ENCODE data around the gene NFE2L2. TPM values are rescaled to one million over a fixed set of nuclear protein-coding genes. Genes with fewer than 3 reads are reported as not detected.

Gene NFE2L2
- total and polyA plus RNA-seq, 2 donors (not counting 3 experiments of a cell fraction or from before 2014, with no cell fraction given) = 57.1 to 66.2 TPM

- ChIA-PET CTCF (interaction anchor here (0.6 to 3.4 kb wide), 3 partner anchors 22 to 1173 kb away, joined by 3 to 10 read pairs (median 3); no protein-coding TSS in a partner anchor), POLR2A (no interaction called here)
- intact Hi-C loops (cut with micrococcal nuclease) (no loop called here), dilution Hi-C loops (cut with MboI; ENCODE audit: extremely low pct_ligation_motif_present, low sequenced_read_pairs) (no loop called here)
- DNase-seq (ENCODE audit: low read depth, low spot score) = no peak
- Histone ChIP-seq H3K9me3 (replicated peaks; ENCODE audit: control insufficient read depth, insufficient read depth, low read length) (no peaks in the 10 kb centered on the region), H3K27ac (ENCODE audit: insufficient read depth, low read depth, low read length) (no peak overlapping the region), H4K20me1 (replicated peaks; ENCODE audit: control insufficient read depth, extremely low read depth, insufficient read depth, low read length) (no peaks in the 10 kb centered on the region), H3K9me1 (replicated peaks; ENCODE audit: control insufficient read depth, extremely low read depth, insufficient read depth, low read length) (no peaks in the 10 kb centered on the region), H3K9ac (replicated peaks; ENCODE audit: extremely low read depth, insufficient read depth, low read length) (no peak overlapping the region), H3K4me1 (ENCODE audit: control insufficient read depth, extremely low read depth, insufficient read depth, low read length) (no peaks in the 10 kb centered on the region), H3K4me2 (ENCODE audit: insufficient read depth, low read length) (no peak overlapping the region), H2AFZ (ENCODE audit: low read depth, low read length) (no peak overlapping the region), H3K36me3 (ENCODE audit: control insufficient read depth in 2 of 2, extremely low read depth in 1 of 2, insufficient read depth in 2 of 2, low read length in 2 of 2) (no peaks in the 10 kb centered on the region), H3K4me3 (replicated peaks in 1 of 3; ENCODE audit: insufficient read depth in 1 of 3, low read depth in 1 of 3, low read length in 3 of 3) (no peak overlapping the region), H3K79me2 (ENCODE audit: control insufficient read depth, insufficient read depth, low read length) (no peaks in the 10 kb centered on the region), H3K27me3 (ENCODE audit: control insufficient read depth in 2 of 2, insufficient read depth in 2 of 2, low read length in 2 of 2) (no peaks in the 10 kb centered on the region)
- no TSS peak for BruUV-seq (replicated peaks)
- TF ChIP-seq MYC (IDR thresholded peaks at IDR 0.05; ENCODE audit: low read depth, low read length) (no peak), POLR2AphosphoS5 (IDR thresholded peaks at IDR 0.05; ENCODE audit: insufficient read depth, low read depth, low read length) (no peak), POLR2A (IDR thresholded peaks at IDR 0.05; ENCODE audit: low read depth, low read length) (no peak), JUN (IDR thresholded peaks at IDR 0.05; ENCODE audit: borderline replicate concordance, insufficient read depth, insufficient read length, low read depth) (no peak), FOS (IDR thresholded peaks at IDR 0.05; ENCODE audit: borderline replicate concordance, insufficient read depth, low read length) (no peak), CTCF (IDR thresholded peaks at IDR 0.05; ENCODE audit: extremely low read depth in 1 of 2, insufficient read depth in 1 of 2, low read depth in 1 of 2, low read length in 2 of 2) (no peak), GATA2 (IDR thresholded peaks at IDR 0.05; ENCODE audit: insufficient read depth, insufficient read length, low read depth, low read length) (no peak), EZH2 (IDR thresholded peaks at IDR 0.05; ENCODE audit: borderline replicate concordance, low read depth, low read length, severe bottlenecking) (no peak), MAX (IDR thresholded peaks at IDR 0.05; ENCODE audit: insufficient read depth, insufficient read length) (no peak)
- no peak for FAIRE-seq
Observed at GRCh38 chr2:177313162-177313781, 48.7 kb upstream of the NFE2L2 start.
